CD4-positive, alpha-beta T cell treated with Interleukin-2 at 100 ng/mL for 4 hours (primary cell): ENCODE results near the gene ZFPM1.

Experiments
- DNase-seq: peaks from one replicate; pipeline ENCODE4 v3.0.0-alpha.2; 2020; ENCODE audit warnings: low spot score

ZFPM1 gene

GRCh38 chr16:88434353-88434690 is 18.8 kb upstream of the ZFPM1 start:
- no peak for DNase-seq

DNA sequence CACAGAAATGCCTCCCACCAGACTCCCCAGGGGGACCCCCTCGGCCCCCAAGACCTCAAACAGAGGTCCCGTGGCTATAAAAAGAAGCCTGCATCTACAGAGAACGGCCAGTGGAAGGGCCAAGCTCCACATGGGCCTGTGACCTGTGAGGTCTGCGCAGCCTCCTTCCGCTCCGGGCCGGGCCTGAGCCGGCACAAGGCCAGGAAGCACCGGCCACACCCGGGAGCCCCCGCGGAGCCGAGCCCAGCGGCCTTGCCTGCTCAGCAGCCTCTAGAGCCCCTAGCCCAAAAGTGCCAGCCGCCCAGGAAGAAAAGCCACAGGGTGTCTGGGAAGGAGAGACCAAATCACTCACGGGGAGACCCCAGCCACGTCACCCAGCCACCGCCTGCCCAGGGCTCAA is 18.3 kb upstream of the ZFPM1 start:
- no peak for DNase-seq

GRCh38 chr16:88435437-88436355 is 17.4 kb upstream of the ZFPM1 start:
- DNase-seq: no peak

DNA sequence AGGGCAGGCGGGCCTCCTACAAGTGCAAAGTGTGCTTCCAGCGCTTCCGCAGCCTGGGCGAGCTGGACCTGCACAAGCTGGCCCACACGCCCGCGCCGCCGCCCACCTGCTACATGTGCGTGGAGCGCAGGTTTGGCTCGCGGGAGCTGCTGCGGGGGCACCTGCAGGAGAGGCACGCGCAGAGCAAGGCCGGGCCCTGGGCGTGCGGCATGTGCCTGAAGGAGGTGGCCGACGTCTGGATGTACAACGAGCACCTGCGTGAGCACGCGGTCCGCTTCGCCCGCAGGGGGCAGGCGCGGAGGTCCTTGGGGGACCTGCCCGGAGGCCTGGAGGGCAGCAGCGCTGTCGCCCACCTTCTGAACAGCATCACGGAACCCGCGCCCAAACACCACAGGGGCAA is 16.3 kb upstream of the ZFPM1 start:
- DNase-seq: no peak

GRCh38 chr16:88437367-88437964 is 15.6 kb upstream of the ZFPM1 start:
- DNase-seq: peak; percentile 57

DNA sequence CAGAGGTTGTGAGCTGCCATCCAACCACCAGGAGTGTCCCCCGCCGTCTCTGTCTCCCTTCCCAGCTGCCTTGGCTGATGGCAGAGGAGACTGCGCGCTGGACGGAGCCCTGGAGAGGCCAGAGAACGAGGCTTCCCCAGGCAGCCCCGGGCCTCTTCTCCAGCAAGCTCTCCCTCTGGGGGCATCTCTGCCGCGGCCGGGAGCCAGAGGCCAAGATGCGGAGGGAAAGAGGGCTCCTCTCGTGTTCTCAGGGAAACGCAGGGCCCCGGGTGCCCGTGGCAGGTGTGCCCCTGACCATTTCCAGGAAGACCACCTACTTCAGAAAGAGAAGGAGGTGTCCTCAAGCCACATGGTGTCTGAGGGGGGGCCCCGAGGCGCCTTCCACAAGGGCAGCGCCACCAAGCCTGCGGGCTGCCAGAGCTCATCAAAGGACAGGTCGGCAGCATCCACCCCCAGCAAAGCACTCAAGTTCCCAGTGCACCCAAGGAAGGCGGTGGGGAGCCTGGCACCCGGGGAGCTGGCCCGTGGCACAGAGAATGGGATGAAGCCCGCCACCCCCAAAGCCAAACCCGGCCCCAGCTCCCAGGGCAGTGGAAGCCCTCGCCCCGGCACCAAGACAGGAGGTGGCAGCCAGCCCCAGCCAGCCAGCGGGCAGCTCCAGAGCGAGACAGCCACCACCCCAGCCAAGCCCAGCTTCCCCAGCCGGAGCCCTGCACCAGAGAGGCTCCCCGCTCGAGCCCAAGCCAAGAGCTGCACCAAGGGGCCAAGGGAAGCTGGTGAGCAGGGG is 14.8 kb upstream of the ZFPM1 start:
- DNase-seq: no peak

GRCh38 chr16:88439016-88439415 is 14.1 kb upstream of the ZFPM1 start:
- DNase-seq: no peak

GRCh38 chr16:88439706-88440105 is 13.4 kb upstream of the ZFPM1 start:
- no peak for DNase-seq

GRCh38 chr16:88440111-88440510 is 13.0 kb upstream of the ZFPM1 start:
- no peak for DNase-seq

DNA sequence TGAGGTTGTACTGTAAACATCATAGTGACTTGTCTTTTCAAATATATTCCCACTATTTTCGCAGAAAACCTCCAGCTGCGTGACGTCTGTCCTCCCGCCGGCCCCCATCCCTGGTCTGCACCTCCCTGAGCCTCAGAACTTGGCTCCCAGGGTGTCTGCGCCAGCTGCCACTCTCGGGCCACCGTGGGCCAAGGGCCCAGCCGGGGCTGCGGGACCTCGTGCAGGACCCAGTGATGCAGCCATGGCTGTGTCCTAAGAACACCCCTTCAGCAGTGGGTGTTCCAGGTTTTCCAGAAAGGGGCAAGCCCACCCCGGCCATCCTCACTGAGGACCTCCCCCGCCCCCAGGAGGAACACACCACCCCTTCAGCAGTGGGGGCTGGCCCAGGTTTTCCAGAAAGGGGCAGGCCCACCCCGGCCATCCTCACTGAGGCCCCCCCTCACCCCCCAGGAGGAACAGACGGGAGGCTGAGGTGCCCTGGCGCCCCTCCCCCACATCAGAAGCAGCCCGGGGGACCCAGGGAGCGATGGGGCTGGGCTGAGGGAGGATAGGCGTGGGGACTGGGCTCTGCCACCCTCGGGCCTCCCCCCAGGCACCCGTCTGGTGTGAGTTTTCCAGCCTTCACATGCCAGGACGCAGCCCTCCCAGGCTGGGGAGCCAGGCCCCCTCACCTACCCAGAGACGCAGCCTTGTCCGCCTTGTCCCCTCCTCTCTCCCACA is 12.2 kb upstream of the ZFPM1 start:
- no peak for DNase-seq

GRCh38 chr16:88441460-88441859 is 11.6 kb upstream of the ZFPM1 start:
- DNase-seq: no peak

GRCh38 chr16:88442383-88442726 is 10.7 kb upstream of the ZFPM1 start:
- DNase-seq: no peak

DNA sequence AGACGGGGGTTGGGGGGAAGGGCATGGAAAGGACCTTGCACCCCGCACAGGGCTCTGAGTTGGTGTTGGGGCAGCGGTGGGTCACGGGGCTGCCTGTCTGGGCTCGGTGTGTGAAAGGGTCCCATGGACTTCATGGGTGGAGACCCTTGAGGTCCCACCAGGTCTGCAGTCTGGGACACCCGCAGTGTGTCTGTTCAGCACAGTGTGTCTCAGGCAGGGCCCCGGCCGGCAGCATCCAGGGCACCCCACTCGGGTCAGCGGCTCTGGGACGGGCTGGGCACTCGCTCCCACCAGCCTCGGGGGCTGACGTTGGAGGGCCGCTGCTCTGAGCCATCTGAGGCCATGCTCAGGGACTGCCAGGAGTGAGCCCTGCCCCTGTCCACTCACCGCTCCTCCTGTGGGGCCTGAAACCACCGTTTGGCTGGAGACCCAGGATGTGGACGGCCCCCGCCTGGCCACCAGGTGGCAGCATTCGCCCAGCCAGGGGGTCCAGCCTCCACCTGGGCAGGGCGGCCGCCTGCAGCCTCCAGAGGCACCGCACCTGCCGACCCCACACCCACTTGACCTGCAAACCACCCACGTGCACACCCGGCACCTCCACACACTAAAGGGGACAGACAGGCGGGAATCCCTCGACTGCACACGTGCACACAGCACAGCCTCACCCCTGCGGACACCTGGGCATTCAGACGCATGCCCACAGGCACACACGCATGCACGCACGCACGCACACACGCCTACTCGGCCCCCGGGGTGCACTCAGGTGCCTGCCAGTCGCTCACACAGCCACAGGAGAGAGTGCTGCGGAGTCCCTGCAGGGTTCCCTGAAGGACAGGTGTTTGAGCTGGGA is 10.1 kb upstream of the ZFPM1 start:
- DNase-seq: peak; percentile 80

DNA sequence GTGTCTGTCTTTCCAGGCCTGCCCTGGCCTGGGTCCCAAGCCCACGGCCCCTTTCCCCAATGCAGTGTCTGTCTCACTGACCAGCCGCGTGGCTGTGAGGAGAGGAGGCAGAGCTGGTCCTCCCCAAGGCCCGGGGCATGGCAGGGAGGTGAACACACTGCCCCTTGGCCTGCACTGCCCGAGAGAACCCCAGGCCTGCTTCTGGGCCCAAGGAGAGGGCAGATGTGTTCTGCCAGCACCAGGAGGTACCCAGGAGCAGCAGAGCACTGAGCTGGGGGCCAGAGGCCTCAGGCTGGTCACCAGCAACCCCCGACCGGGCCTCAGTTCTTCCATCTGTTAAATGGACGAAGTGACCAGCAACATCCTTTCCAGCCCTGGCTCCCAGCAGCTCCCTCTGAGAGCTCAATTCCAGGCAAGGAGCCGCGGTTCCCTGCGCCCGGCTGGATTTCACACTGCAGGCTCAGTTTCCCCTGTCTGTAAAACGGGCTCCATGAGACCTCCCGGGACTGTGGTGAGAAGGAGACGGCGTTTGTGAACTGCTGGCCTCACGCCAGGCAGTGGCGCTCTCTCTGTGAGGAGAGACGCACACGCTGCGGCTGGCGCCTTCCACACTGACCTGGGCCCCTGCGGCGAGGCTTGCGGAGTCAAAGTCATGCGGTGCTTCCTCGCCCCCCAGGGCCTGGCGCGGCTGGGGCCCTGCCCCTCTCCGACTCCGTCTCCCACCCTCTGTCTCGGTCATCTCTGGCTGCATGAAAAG is 8.1 kb upstream of the ZFPM1 start:
- no peak for DNase-seq

DNA sequence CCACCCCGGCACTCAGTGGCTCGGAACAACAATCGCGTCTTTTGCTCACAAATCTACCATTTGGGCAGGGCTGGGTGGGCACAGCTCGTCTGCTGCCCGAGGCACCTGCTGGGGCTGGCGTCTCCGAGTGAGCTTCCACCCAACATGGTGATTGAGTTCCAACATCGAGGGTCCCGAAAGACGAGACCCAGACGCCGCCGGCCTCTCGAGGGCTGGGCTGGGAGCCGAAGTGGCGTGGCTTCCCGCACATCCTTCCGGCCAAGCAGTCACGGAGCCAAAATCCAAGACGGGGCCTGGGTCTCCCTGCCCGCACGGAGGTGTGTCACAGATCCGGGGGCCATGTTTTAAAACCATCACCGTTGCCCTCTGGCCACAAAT is 7.5 kb upstream of the ZFPM1 start:
- no peak for DNase-seq

DNA sequence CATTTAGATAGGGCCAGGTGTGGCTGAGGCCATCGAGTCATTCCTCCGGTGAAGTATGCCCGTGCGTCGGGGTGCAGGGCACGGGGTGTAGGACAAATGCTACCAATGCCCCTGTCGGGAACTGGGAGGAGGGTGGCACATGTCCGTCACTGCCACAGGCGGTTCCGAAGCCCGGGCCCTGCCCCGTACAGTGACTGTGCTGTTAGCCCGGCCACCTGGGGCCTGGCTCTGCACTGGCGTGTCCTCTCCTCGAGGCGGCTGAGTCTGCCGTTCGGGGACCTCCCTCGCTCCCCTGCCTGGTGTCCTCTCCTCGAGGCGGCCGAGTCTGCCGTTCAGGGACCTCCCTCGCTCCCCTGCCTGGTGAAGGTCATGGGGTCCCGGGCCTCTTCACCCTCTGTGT is 7.0 kb upstream of the ZFPM1 start:
- no peak for DNase-seq

GRCh38 chr16:88446736-88447135 is 6.3 kb upstream of the ZFPM1 start:
- no peak for DNase-seq

DNA sequence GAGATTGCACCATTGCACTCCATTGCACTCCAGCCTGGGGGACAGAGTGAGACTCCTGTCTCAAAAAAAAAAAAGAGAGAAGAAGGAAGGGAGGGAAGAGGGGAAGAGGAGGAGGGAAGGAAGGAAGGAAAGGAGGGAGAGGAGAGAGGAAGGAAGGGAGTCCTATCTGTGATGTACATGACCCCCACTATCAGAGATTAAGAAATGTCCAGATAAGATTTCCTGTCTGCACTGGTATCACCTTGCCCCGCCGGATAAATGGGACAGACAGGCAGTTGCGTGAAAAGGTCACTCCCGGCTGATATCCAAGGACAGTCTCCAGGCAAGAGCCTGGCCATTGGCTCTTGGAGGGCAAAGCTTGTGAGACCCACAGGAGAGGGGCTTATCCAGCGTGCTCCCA is 5.2 kb upstream of the ZFPM1 start:
- DNase-seq: no peak

DNA sequence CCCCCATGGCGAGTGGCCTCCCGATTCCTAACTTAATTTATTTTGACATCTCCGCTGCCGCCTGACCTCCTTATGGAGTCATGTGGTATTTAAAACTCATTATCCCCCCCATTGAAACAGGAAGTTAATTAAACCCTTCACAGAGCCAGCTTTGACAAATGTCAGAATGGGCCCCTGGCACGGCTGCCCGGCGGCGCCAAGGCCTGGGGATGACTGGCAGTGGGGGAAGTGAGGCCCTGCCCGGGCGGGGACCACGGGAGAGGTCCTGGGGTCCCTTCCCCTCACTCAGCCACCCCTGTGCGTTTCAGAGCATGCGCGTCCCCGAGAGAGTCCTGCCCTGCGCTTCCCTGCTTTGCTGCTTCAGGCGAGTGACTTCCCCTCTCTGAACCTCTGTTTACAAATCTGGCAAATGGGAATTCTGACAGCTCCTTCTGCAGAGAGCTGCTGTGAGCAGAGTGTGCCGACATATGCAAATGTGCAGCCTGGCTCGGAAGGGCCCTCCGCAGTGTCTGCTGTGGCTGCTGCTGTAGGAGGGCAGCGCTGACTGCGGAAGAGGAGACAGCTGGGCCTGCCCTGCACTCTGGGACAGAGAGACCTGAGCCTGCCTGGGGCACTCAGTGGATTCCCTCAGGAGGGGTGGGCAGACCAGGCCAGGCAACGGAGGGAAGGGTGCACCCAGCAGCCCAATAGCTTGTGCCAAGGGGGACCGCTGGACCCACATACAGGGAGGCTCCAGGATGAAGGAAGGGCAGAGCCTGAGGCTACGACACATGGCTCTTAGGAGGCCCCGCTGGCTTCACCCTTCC is 4.4 kb upstream of the ZFPM1 start:
- no peak for DNase-seq

DNA sequence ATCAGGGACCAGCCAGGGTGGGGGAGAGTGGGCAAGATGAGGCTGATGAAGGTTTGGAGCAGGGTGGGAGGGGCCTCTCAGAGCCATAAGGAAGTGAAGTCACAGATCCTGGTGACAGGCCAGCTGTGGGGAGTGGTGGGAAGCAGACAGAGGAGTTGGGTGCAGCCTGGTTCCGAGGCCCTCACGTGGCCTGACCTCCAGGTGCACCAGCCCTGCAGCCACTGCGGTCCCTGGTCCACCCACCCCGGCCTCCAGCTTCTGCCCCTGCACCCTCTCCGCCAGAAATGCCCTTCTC is 3.9 kb upstream of the ZFPM1 start:
- no peak for DNase-seq
